Measurements from ENCODE around the gene DLST. TPM values are rescaled to one million over a fixed set of nuclear protein-coding genes. Genes with fewer than 3 reads are reported as not detected.

Gene DLST
- polyA plus RNA-seq, 1 of the 3 experiments (the other 2 are of a cell fraction), result 92.3 TPM

- H3K27me3 ChIP-seq (ENCODE audit: insufficient read depth), result no peaks in the 10 kb centered on the region
- no peak for DNase-seq
- no peak overlapping the region for H2AFZ ChIP-seq (ENCODE audit: low read depth)
- H4K20me1 ChIP-seq (ENCODE audit: insufficient read depth), result peaks cover 66% of the 10 kb centered on the region
- H3K4me1 ChIP-seq (ENCODE audit: control insufficient read depth in 1 of 2, insufficient read depth in 2 of 2, low read depth in 1 of 2, low read length in 1 of 2), result peaks cover 13 to 26% of the 10 kb centered on the region in 2 experiments; a peak in 3 of 4 replicates
- peak overlapping the region in 1 of 2 experiments; percentile 53; a peak in 2 of 4 replicates for H3K27ac ChIP-seq (ENCODE audit: low read depth in 2 of 2, low read length in 1 of 2)
- ChIA-PET CTCF (interaction anchor here (0.6 to 17.2 kb wide), 5 partner anchors 9 to 329 kb away, joined by 3 to 134 read pairs (median 4); no protein-coding TSS in a partner anchor), POLR2A (no interaction called here)
- peak overlapping the region; percentile 37; the same call in 1 of the 2 replicates for H3K4me2 ChIP-seq
- peaks cover 92% of the 10 kb centered on the region for H3K79me2 ChIP-seq (ENCODE audit: insufficient read depth)
- H3F3A ChIP-seq (replicated peaks; ENCODE audit: insufficient read depth), result peaks cover 24% of the 10 kb centered on the region
- 61% methylated on average over 3 of the region's 3 CpGs for WGBS (ENCODE audit: low lambda C conversion rate)
- no peak overlapping the region for H3K4me3 ChIP-seq (ENCODE audit: low read depth in 2 of 2, low read length in 1 of 2)
- H3K9ac ChIP-seq, result no peak overlapping the region
- H3K9me2 ChIP-seq, result no peaks in the 10 kb centered on the region
- no peaks in the 10 kb centered on the region for H3K9me3 ChIP-seq
- peaks cover 29 to 40% of the 10 kb centered on the region in 2 experiments for H3K36me3 ChIP-seq (replicated peaks in 1 of 2; ENCODE audit: control insufficient read depth in 1 of 2, insufficient read depth in 2 of 2, low read length in 1 of 2)
- TF ChIP-seq IRF3 (IDR thresholded peaks at IDR 0.05; ENCODE audit: low read depth, low read length) (no peak), USF1 (IDR thresholded peaks at IDR 0.05; ENCODE audit: borderline replicate concordance, low read depth) (no peak), REST (IDR thresholded peaks at IDR 0.05; ENCODE audit: low read depth, low read length) (no peak), RFX5 (IDR thresholded peaks at IDR 0.05; ENCODE audit: low read length) (no peak), RAD21 (IDR thresholded peaks at IDR 0.05; ENCODE audit: low read length) (no peak), GABPA (IDR thresholded peaks at IDR 0.05; ENCODE audit: low read depth) (no peak), EZH2phosphoT487 (IDR thresholded peaks at IDR 0.05; ENCODE audit: borderline replicate concordance, low read depth) (no peak), FOSL2 (IDR thresholded peaks at IDR 0.05; ENCODE audit: borderline replicate concordance, low read depth) (peak; percentile 41; the same call in 1 of the 2 replicates), RCOR1 (IDR thresholded peaks at IDR 0.05; ENCODE audit: low read length) (no peak), TCF12 (IDR thresholded peaks at IDR 0.05) (peak; percentile 83), PBX3 (IDR thresholded peaks at IDR 0.05) (no peak), MXI1 (IDR thresholded peaks at IDR 0.05; ENCODE audit: low read depth, low read length) (no peak), POLR2AphosphoS5 (IDR thresholded peaks at IDR 0.05; ENCODE audit: low read depth, low read length) (peak; percentile 65; the same call in 1 of the 2 replicates), JUND (IDR thresholded peaks at IDR 0.05) (peak; percentile 29), TEAD4 (IDR thresholded peaks at IDR 0.05; ENCODE audit: borderline replicate concordance, insufficient read depth) (peak; percentile 38; the same call in 1 of the 2 replicates), ELF1 (IDR thresholded peaks at IDR 0.05) (no peak), TAF1 (IDR thresholded peaks at IDR 0.05; ENCODE audit: borderline replicate concordance, low read depth, low read length) (no peak), FOXJ3 (CRISPR knock-in tag; IDR thresholded peaks at IDR 0.05) (no peak), RXRA (IDR thresholded peaks at IDR 0.05; ENCODE audit: borderline replicate concordance, low read depth) (no peak), NRF1 (IDR thresholded peaks at IDR 0.05; ENCODE audit: low read depth, low read length) (no peak), MAX (IDR thresholded peaks at IDR 0.05; ENCODE audit: low read depth) (peak; percentile 46; the same call in 1 of the 2 replicates), SIN3A (IDR thresholded peaks at IDR 0.05; ENCODE audit: borderline replicate concordance, low read depth, low read length) (0 out of 2 replicates have a peak, but pooled peaks have one; percentile 57), MEF2A (IDR thresholded peaks at IDR 0.05; ENCODE audit: borderline replicate concordance, low read depth) (no peak), NFIC (IDR thresholded peaks at IDR 0.05; ENCODE audit: borderline replicate concordance) (no peak), YY1 (IDR thresholded peaks at IDR 0.05; ENCODE audit: low read depth) (no peak), EP300 (IDR thresholded peaks at IDR 0.05; ENCODE audit: borderline replicate concordance in 1 of 2, low read depth in 1 of 2, low read length in 1 of 2) (peak in 1 of 2 experiments; percentile 31; a peak in 1 of 4 replicates)
- TF ChIP-seq, protein P1, sequence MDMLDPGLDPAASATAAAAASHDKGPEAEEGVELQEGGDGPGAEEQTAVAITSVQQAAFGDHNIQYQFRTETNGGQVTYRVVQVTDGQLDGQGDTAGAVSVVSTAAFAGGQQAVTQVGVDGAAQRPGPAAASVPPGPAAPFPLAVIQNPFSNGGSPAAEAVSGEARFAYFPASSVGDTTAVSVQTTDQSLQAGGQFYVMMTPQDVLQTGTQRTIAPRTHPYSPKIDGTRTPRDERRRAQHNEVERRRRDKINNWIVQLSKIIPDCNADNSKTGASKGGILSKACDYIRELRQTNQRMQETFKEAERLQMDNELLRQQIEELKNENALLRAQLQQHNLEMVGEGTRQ (IDR thresholded peaks at IDR 0.05; ENCODE audit: borderline replicate concordance, low read depth, low read length), result no peak
Observed at GRCh38 chr14:74886001-74886400, 4.3 kb downstream of the DLST start.
